GM10248 (cell line): ENCODE results near the gene FALEC.

Experiments
- CTCF ChIA-PET: fragments of 300-600 bp; sonication (Branson Sonifier 250); formaldehyde crosslinking; extraction: SDS; loops from one replicate; lab custom pipeline; 2021; ENCODE audit warnings: antibody characterized with exemption; lab: Yijun Ruan, JAX
- POLR2A ChIA-PET: fragments of 350-650 bp; sonication (Branson Sonifier 250); formaldehyde crosslinking; extraction: SDS; loops from one replicate; lab custom pipeline; 2020; ENCODE audit warnings: antibody characterized with exemption; lab: Yijun Ruan, JAX
- DNase-seq: peaks from one replicate; pipeline ENCODE4 v3.0.0; 2012; ENCODE audit errors: extremely low spot score
- CTCF ChIP-seq: IDR thresholded peaks from 2 replicates; pipeline ENCODE4 v1.5.1; 2012; ENCODE audit warnings: mild to moderate bottlenecking, low read depth; ENCODE audit errors: extremely low read depth, missing control alignments, control extremely low read depth

FALEC gene

GRCh38 chr1:150576367-150576711 lies 60.8 kb downstream of the FALEC start:
- CTCF ChIA-PET: interaction anchor here (3.6 to 10.8 kb wide), 2 partner anchors 8 to 16 kb away, joined by 17 to 149 read pairs; no protein-coding TSS in a partner anchor
- POLR2A ChIA-PET: interaction anchor here (1.0 to 11.0 kb wide), 3 partner anchors 11 to 53 kb away, joined by 4 to 305 read pairs (median 5); partner anchors contain the start of gene ENSA
- no peak for TF ChIP-seq CTCF
- no peak for DNase-seq

- CTCF ChIA-PET: interaction anchor here (3.6 to 10.8 kb wide), 2 partner anchors 9 to 17 kb away, joined by 17 to 149 read pairs; no protein-coding TSS in a partner anchor
- POLR2A ChIA-PET: interaction anchor here (1.3 to 11.0 kb wide), 2 partner anchors 11 to 50 kb away, joined by 5 to 305 read pairs; no protein-coding TSS in a partner anchor
- DNase-seq: no peak
- no peak for TF ChIP-seq CTCF
Observed at GRCh38 chr1:150576794-150577556, 61.4 kb downstream of the FALEC start.

GRCh38 chr1:150577557-150578271 lies 62.2 kb downstream of the FALEC start:
- DNase-seq: no peak
- POLR2A ChIA-PET: interaction anchor here (2.6 to 11.0 kb wide), 2 partner anchors 11 to 12 kb away, joined by 16 to 305 read pairs; no protein-coding TSS in a partner anchor
- no peak for TF ChIP-seq CTCF
- CTCF ChIA-PET: interaction anchor here (3.6 to 10.8 kb wide), 3 partner anchors 10 to 17 kb away, joined by 17 to 149 read pairs (median 83); no protein-coding TSS in a partner anchor

GRCh38 chr1:150578272-150579109 lies 62.9 kb downstream of the FALEC start:
- POLR2A ChIA-PET: interaction anchor here (0.6 to 11.0 kb wide), 8 partner anchors 11 to 63 kb away, joined by 3 to 305 read pairs (median 14); partner anchors contain the start of genes ENSA and FALEC
- no peak for TF ChIP-seq CTCF
- DNase-seq: peak; percentile 15
- CTCF ChIA-PET: interaction anchor here (3.6 to 6.9 kb wide), 2 partner anchors 11 to 16 kb away, joined by 17 to 83 read pairs; no protein-coding TSS in a partner anchor

- POLR2A ChIA-PET: interaction anchor here (0.5 to 11.0 kb wide), 27 partner anchors 10 to 667 kb away, joined by 3 to 305 read pairs (median 4); partner anchors contain the start of genes ENSA, FALEC, GOLPH3L and MINDY1
- peak; percentile 94 for DNase-seq
- CTCF ChIA-PET: interaction anchor here (0.8 to 6.9 kb wide), 6 partner anchors 11 to 416 kb away, joined by 3 to 83 read pairs (median 4); partner anchors contain the start of gene TARS2
- no peak for TF ChIP-seq CTCF
Observed at GRCh38 chr1:150579110-150579944, 63.8 kb downstream of the FALEC start, which contains the start of gene MCL1. Gene MCL1 (minus strand): TSS chr1:150579610. CDS start chr1:150579530, 80 bp downstream.
